Measurements from ENCODE around the gene IFNAR2. TPM values are rescaled to one million over a fixed set of nuclear protein-coding genes. Genes with fewer than 3 reads are reported as not detected.

The IFNAR2 gene
- total and polyA plus RNA-seq, 2 experiments from 2014 or later, result 16.8 to 18.2 TPM

DNA sequence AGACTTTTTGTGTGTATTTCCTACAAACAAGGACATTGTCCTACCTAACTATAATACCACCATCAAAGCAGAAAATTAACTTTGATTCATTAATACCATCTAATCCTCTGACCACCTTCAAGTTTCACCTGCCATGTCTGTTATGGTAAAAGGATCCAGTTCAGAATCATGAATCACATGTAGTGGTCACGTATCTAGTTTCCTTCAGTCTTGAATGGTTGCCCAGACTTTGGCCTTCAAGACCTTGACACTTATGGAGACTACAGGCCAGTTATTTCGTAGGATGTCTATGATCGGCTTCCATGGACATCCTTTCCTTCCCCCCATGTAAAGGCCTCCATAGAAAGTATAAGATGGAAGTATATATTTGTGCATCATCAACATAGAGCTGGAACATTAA lies 10.4 kb upstream of the IFNAR2 start:
- Histone ChIP-seq H3K4me1 (ENCODE audit: insufficient read depth) (peaks cover 9% of the 10 kb centered on the region), H3K4me3 (no peak overlapping the region), H4K20me1 (replicated peaks; ENCODE audit: insufficient read depth) (no peaks in the 10 kb centered on the region), H3K27me3 (ENCODE audit: insufficient read depth) (0 out of 2 replicates have a peak, but pooled peaks cover 3% of the 10 kb centered on the region), H3K27ac (ENCODE audit: low read depth) (no peak overlapping the region), H3K36me3 (ENCODE audit: insufficient read depth) (no peaks in the 10 kb centered on the region), H3K4me2 (no peak overlapping the region), H3K9me2 (ENCODE audit: insufficient read depth) (peaks cover 10% of the 10 kb centered on the region), H3F3A (replicated peaks; ENCODE audit: low read depth) (no peaks in the 10 kb centered on the region), H2AFZ (no peak overlapping the region), H3K79me2 (replicated peaks; ENCODE audit: insufficient read depth) (no peaks in the 10 kb centered on the region)
- Mint-ChIP-seq H3K27ac (no peak overlapping the region), H3K4me3 (no peak overlapping the region), H3K9me3 (peaks cover 7% of the 10 kb centered on the region; the same call in 2 of the 3 replicates), H3K27me3 (ENCODE audit: insufficient read depth, low read depth, poor library complexity) (peaks cover 5% of the 10 kb centered on the region), H3K4me1 (peaks cover 16% of the 10 kb centered on the region), H3K36me3 (ENCODE audit: low read depth) (no peaks in the 10 kb centered on the region; the same call in 2 of the 3 replicates)
- TF ChIP-seq, protein P1, sequence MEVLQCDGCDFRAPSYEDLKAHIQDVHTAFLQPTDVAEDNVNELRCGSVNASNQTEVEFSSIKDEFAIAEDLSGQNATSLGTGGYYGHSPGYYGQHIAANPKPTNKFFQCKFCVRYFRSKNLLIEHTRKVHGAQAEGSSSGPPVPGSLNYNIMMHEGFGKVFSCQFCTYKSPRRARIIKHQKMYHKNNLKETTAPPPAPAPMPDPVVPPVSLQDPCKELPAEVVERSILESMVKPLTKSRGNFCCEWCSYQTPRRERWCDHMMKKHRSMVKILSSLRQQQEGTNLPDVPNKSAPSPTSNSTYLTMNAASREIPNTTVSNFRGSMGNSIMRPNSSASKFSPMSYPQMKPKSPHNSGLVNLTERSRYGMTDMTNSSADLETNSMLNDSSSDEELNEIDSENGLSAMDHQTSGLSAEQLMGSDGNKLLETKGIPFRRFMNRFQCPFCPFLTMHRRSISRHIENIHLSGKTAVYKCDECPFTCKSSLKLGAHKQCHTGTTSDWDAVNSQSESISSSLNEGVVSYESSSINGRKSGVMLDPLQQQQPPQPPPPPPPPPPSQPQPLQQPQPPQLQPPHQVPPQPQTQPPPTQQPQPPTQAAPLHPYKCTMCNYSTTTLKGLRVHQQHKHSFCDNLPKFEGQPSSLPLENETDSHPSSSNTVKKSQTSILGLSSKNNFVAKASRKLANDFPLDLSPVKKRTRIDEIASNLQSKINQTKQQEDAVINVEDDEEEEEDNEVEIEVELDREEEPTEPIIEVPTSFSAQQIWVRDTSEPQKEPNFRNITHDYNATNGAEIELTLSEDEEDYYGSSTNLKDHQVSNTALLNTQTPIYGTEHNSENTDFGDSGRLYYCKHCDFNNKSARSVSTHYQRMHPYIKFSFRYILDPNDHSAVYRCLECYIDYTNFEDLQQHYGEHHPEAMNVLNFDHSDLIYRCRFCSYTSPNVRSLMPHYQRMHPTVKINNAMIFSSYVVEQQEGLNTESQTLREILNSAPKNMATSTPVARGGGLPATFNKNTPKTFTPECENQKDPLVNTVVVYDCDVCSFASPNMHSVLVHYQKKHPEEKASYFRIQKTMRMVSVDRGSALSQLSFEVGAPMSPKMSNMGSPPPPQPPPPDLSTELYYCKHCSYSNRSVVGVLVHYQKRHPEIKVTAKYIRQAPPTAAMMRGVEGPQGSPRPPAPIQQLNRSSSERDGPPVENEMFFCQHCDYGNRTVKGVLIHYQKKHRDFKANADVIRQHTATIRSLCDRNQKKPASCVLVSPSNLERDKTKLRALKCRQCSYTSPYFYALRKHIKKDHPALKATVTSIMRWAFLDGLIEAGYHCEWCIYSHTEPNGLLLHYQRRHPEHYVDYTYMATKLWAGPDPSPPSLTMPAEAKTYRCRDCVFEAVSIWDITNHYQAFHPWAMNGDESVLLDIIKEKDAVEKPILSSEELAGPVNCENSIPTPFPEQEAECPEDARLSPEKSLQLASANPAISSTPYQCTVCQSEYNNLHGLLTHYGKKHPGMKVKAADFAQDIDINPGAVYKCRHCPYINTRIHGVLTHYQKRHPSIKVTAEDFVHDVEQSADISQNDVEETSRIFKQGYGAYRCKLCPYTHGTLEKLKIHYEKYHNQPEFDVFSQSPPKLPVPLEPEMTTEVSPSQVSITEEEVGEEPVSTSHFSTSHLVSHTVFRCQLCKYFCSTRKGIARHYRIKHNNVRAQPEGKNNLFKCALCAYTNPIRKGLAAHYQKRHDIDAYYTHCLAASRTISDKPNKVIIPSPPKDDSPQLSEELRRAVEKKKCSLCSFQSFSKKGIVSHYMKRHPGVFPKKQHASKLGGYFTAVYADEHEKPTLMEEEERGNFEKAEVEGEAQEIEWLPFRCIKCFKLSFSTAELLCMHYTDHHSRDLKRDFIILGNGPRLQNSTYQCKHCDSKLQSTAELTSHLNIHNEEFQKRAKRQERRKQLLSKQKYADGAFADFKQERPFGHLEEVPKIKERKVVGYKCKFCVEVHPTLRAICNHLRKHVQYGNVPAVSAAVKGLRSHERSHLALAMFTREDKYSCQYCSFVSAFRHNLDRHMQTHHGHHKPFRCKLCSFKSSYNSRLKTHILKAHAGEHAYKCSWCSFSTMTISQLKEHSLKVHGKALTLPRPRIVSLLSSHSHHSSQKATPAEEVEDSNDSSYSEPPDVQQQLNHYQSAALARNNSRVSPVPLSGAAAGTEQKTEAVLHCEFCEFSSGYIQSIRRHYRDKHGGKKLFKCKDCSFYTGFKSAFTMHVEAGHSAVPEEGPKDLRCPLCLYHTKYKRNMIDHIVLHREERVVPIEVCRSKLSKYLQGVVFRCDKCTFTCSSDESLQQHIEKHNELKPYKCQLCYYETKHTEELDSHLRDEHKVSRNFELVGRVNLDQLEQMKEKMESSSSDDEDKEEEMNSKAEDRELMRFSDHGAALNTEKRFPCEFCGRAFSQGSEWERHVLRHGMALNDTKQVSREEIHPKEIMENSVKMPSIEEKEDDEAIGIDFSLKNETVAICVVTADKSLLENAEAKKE (CRISPR knock-in tag; IDR thresholded peaks at IDR 0.05), result no peak
- TF ChIP-seq POLR2AphosphoS5 (IDR thresholded peaks at IDR 0.05; ENCODE audit: low read depth) (no peak), CTCF (conservative IDR thresholded peaks at IDR 0.05; ENCODE audit: low read depth in 2 of 2) (no peak), JUNB (IDR thresholded peaks at IDR 0.05; ENCODE audit: unreplicated experiment) (no peak), ZNF114 (CRISPR knock-in tag; IDR thresholded peaks at IDR 0.05) (no peak), ETS1 (IDR thresholded peaks at IDR 0.05) (no peak), NANOG (IDR thresholded peaks at IDR 0.05; ENCODE audit: borderline replicate concordance) (no peak), EZH2 (IDR thresholded peaks at IDR 0.05; ENCODE audit: low read depth, unreplicated experiment) (no peak), ZNF331 (CRISPR knock-in tag; IDR thresholded peaks at IDR 0.05; ENCODE audit: low read depth) (no peak), CREB1 (CRISPR knock-in tag; IDR thresholded peaks at IDR 0.05; ENCODE audit: low read depth) (no peak), REST (IDR thresholded peaks at IDR 0.05; ENCODE audit: unreplicated experiment) (no peak), STAT1 (IDR thresholded peaks at IDR 0.05; ENCODE audit: unreplicated experiment) (no peak)
- DNase-seq (ENCODE audit: low spot score), result no peak
- ATAC-seq, result no peak
